ENCODE measurements around the gene TMEM121. TPM values are rescaled to one million over a fixed set of nuclear protein-coding genes. Genes with fewer than 3 reads are reported as not detected.

TMEM121 gene
- polyA plus RNA-seq, 1 of the 3 experiments (the other 2 are of a cell fraction), result 9.1 TPM

GRCh38 chr14:105503296-105503640, 23.1 kb upstream of the TMEM121 start:
- Histone ChIP-seq H3K9me2 (no peaks in the 10 kb centered on the region), H3K9me3 (no peaks in the 10 kb centered on the region), H4K20me1 (ENCODE audit: insufficient read depth) (no peaks in the 10 kb centered on the region), H3K4me2 (no peak overlapping the region), H3K9ac (no peak overlapping the region), H3K27me3 (ENCODE audit: insufficient read depth) (peaks cover 4% of the 10 kb centered on the region; the same call in 1 of the 2 replicates), H3K4me3 (ENCODE audit: low read depth in 2 of 2, low read length in 1 of 2) (no peak overlapping the region), H3K4me1 (ENCODE audit: control insufficient read depth in 1 of 2, insufficient read depth in 2 of 2, low read depth in 1 of 2, low read length in 1 of 2) (peaks cover 0 to 9% of the 10 kb centered on the region in 2 experiments; a peak in 1 of 4 replicates), H3K36me3 (replicated peaks in 1 of 2; ENCODE audit: control insufficient read depth in 1 of 2, insufficient read depth in 2 of 2, low read length in 1 of 2) (no peaks in the 10 kb centered on the region), H3F3A (replicated peaks; ENCODE audit: insufficient read depth) (no peaks in the 10 kb centered on the region), H3K27ac (ENCODE audit: low read depth in 2 of 2, low read length in 1 of 2) (no peak overlapping the region), H3K79me2 (ENCODE audit: insufficient read depth) (no peaks in the 10 kb centered on the region), H2AFZ (ENCODE audit: low read depth) (no peak overlapping the region)
- TF ChIP-seq JUND (IDR thresholded peaks at IDR 0.05) (no peak), RAD21 (IDR thresholded peaks at IDR 0.05; ENCODE audit: low read length) (no peak)
- CTCF ChIA-PET, result interaction anchor here (1.0 to 1.3 kb wide), 2 partner anchors 10 to 25 kb away, joined by 5 read pairs; no protein-coding TSS in a partner anchor
- POLR2A ChIA-PET, result no interaction called here
- WGBS (ENCODE audit: low lambda C conversion rate), result no CpG with 5 or more reads among the region's 7 CpGs
- peak; percentile 26 for DNase-seq

GRCh38 chr14:105503935-105504692, 22.3 kb upstream of the TMEM121 start:
- Histone ChIP-seq H3K4me1 (ENCODE audit: control insufficient read depth in 1 of 2, insufficient read depth in 2 of 2, low read depth in 1 of 2, low read length in 1 of 2) (peaks cover 0 to 9% of the 10 kb centered on the region in 2 experiments; a peak in 1 of 4 replicates), H3K4me2 (no peak overlapping the region), H3K27ac (ENCODE audit: low read depth in 2 of 2, low read length in 1 of 2) (no peak overlapping the region), H4K20me1 (ENCODE audit: insufficient read depth) (no peaks in the 10 kb centered on the region), H3K9ac (no peak overlapping the region), H3K27me3 (ENCODE audit: insufficient read depth) (peaks cover 11% of the 10 kb centered on the region; the same call in 1 of the 2 replicates), H3K79me2 (ENCODE audit: insufficient read depth) (no peaks in the 10 kb centered on the region), H3K9me3 (no peaks in the 10 kb centered on the region), H2AFZ (ENCODE audit: low read depth) (no peak overlapping the region), H3F3A (replicated peaks; ENCODE audit: insufficient read depth) (no peaks in the 10 kb centered on the region), H3K36me3 (replicated peaks in 1 of 2; ENCODE audit: control insufficient read depth in 1 of 2, insufficient read depth in 2 of 2, low read length in 1 of 2) (no peaks in the 10 kb centered on the region), H3K4me3 (ENCODE audit: low read depth in 2 of 2, low read length in 1 of 2) (no peak overlapping the region), H3K9me2 (no peaks in the 10 kb centered on the region)
- ChIA-PET POLR2A (no interaction called here), CTCF (interaction anchor here (1.0 kb wide), 1 partner anchor 11 kb away, joined by 5 read pairs; no protein-coding TSS in a partner anchor)
- WGBS (ENCODE audit: low lambda C conversion rate), result 81% methylated on average over 22 of the region's 29 CpGs
- TF ChIP-seq TEAD4 (IDR thresholded peaks at IDR 0.05; ENCODE audit: borderline replicate concordance, insufficient read depth), result no peak
- no peak for TF ChIP-seq CHD2 (IDR thresholded peaks at IDR 0.05; ENCODE audit: low read length, partially characterized antibody)
- TF ChIP-seq GABPA (IDR thresholded peaks at IDR 0.05; ENCODE audit: low read depth), result no peak
- no peak for TF ChIP-seq TAF1 (IDR thresholded peaks at IDR 0.05; ENCODE audit: borderline replicate concordance, low read depth, low read length)
- TF ChIP-seq MXI1 (IDR thresholded peaks at IDR 0.05; ENCODE audit: low read depth, low read length), result no peak
- TF ChIP-seq CTCF (IDR thresholded peaks at IDR 0.05), result no peak
- TF ChIP-seq MAX (IDR thresholded peaks at IDR 0.05; ENCODE audit: low read depth), result no peak
- no peak for TF ChIP-seq JUND (IDR thresholded peaks at IDR 0.05)
- TF ChIP-seq YY1 (IDR thresholded peaks at IDR 0.05; ENCODE audit: low read depth), result no peak
- no peak for TF ChIP-seq GATA2 (CRISPR knock-in tag; IDR thresholded peaks at IDR 0.05)
- no peak for TF ChIP-seq FOXJ3 (CRISPR knock-in tag; IDR thresholded peaks at IDR 0.05)
- no peak for TF ChIP-seq IRF3 (IDR thresholded peaks at IDR 0.05; ENCODE audit: low read depth, low read length)
- no peak for TF ChIP-seq RXRA (IDR thresholded peaks at IDR 0.05; ENCODE audit: borderline replicate concordance, low read depth)
- no peak for TF ChIP-seq TCF12 (IDR thresholded peaks at IDR 0.05)
- no peak for TF ChIP-seq EZH2phosphoT487 (IDR thresholded peaks at IDR 0.05; ENCODE audit: borderline replicate concordance, low read depth)
- no peak for TF ChIP-seq FOXM1 (IDR thresholded peaks at IDR 0.05; ENCODE audit: low read depth)
- TF ChIP-seq NRF1 (IDR thresholded peaks at IDR 0.05; ENCODE audit: low read depth, low read length), result no peak
- no peak for TF ChIP-seq USF2 (IDR thresholded peaks at IDR 0.05; ENCODE audit: borderline replicate concordance, low read depth, low read length)
- no peak for TF ChIP-seq EP300 (IDR thresholded peaks at IDR 0.05; ENCODE audit: borderline replicate concordance in 1 of 2, low read depth in 1 of 2, low read length in 1 of 2)
- peak; percentile 41 for DNase-seq

Data from SK-N-SH (cell line).